SK-N-SH (cell line): Measurements from ENCODE around the gene CCDC38. TPM values are rescaled to one million over a fixed set of nuclear protein-coding genes. Genes with fewer than 3 reads are reported as not detected.
"Not testable (repeated sequence)": the region's sequence is repeated elsewhere in the genome, so short reads cannot be mapped to it uniquely, and the experiment has no call there.

Source experiments
- CTCF ChIA-PET: fragments of 300-600, 350-600 bp; formaldehyde crosslinking; extraction: SDS; loops from one replicate; lab custom pipeline; 2021; lab: Yijun Ruan, JAX
- POLR2A ChIA-PET: fragments of 350-600 bp; sonication (Branson Sonifier 250); formaldehyde crosslinking; extraction: SDS; loops from one replicate; lab custom pipeline; 2020; ENCODE audit warnings: antibody characterized with exemption, inconsistent platforms; lab: Yijun Ruan, JAX
- DNase-seq: peaks from one replicate; pipeline ENCODE4 v3.0.0; 2012
- H2AFZ ChIP-seq: fragments of 200-600 bp; sonication (generic); 2 replicates; pipeline ENCODE4 v1.8.1; 2016; ENCODE audit warnings: antibody characterized with exemption, mild to moderate bottlenecking, low read depth
- H3F3A ChIP-seq: fragments of 200-600 bp; sonication (generic); replicated peaks from 2 replicates; pipeline ENCODE3; 2016; ENCODE audit warnings: antibody characterized with exemption, mild to moderate bottlenecking; ENCODE audit not compliant: insufficient read depth
- H3K27ac ChIP-seq, 2 experiments: fragments of 200-500 bp in 1 of 2; fragments of 200-600 bp in 1 of 2; sonication (Bioruptor generic) in 1 of 2; sonication (generic), shearing (Covaris generic) in 1 of 2; 2 replicates each; pipeline versions ENCODE4 v1.5.1 to v1.6.1; 2014 to 2016; ENCODE audit warnings: low read depth in 2 of 2, inconsistent platforms in 1 of 2, low read length in 1 of 2, mild to moderate bottlenecking in 1 of 2, mixed read lengths in 1 of 2
- H3K27me3 ChIP-seq: fragments of 200-600 bp; sonication (generic), shearing (Covaris generic); 2 replicates; pipeline ENCODE4 v1.6.1; 2016; ENCODE audit warnings: mixed run types; ENCODE audit not compliant: insufficient read depth
- H3K36me3 ChIP-seq, 2 experiments: fragments of 200-500 bp in 1 of 2; fragments of 200-600 bp in 1 of 2; sonication (Bioruptor generic) in 1 of 2; sonication (generic) in 1 of 2; replicated peaks in 1 of 2; 2 replicates each; pipeline versions ENCODE3 to v1.5.1; 2014 to 2016; ENCODE audit warnings: low read length in 1 of 2, mild to moderate bottlenecking in 1 of 2; ENCODE audit not compliant: insufficient read depth in 2 of 2, control insufficient read depth in 1 of 2
- H3K4me1 ChIP-seq, 2 experiments: fragments of 200-500 bp in 1 of 2; fragments of 200-600 bp in 1 of 2; sonication (Bioruptor generic) in 1 of 2; sonication (generic), shearing (Covaris generic) in 1 of 2; 2 replicates each; pipeline versions ENCODE4 v1.5.1 to v1.6.1; 2014 to 2016; ENCODE audit warnings: low read depth in 1 of 2, low read length in 1 of 2, mixed run types in 1 of 2; ENCODE audit not compliant: insufficient read depth in 2 of 2, control insufficient read depth in 1 of 2
- H3K4me2 ChIP-seq: fragments of 200-600 bp; sonication (generic), shearing (Covaris generic); 2 replicates; pipeline ENCODE4 v1.6.1; 2017; ENCODE audit warnings: mixed run types
- H3K4me3 ChIP-seq, 2 experiments: fragments of 200-500 bp in 1 of 2; fragments of 200-600 bp in 1 of 2; sonication (Bioruptor generic) in 1 of 2; sonication (generic), shearing (Covaris generic) in 1 of 2; 2 replicates each; pipeline versions ENCODE4 v1.5.1 to v1.8.1; 2014 to 2016; ENCODE audit warnings: low read depth in 2 of 2, inconsistent platforms in 1 of 2, low read length in 1 of 2, mild to moderate bottlenecking in 1 of 2, mixed read lengths in 1 of 2, moderate library complexity in 1 of 2
- H3K79me2 ChIP-seq: fragments of 200-600 bp; sonication (generic); 2 replicates; pipeline ENCODE4 v1.8.1; 2017; ENCODE audit warnings: mild to moderate bottlenecking; ENCODE audit not compliant: insufficient read depth
- H3K9ac ChIP-seq: fragments of 200-600 bp; sonication (generic); 2 replicates; pipeline ENCODE4 v1.6.1; 2017; ENCODE audit warnings: mixed run types
- H3K9me2 ChIP-seq: fragments of 200-600 bp; sonication (generic); 2 replicates; pipeline ENCODE4 v1.6.1; 2017; ENCODE audit warnings: mixed run types
- H3K9me3 ChIP-seq: fragments of 200-600 bp; sonication (generic); 2 replicates; pipeline ENCODE4 v1.6.1; 2017; ENCODE audit warnings: mixed run types, mild to moderate bottlenecking, moderate library complexity
- H4K20me1 ChIP-seq: fragments of 200-600 bp; sonication (generic); 2 replicates; pipeline ENCODE4 v1.6.1; 2017; ENCODE audit warnings: mild to moderate bottlenecking, mixed run types; ENCODE audit not compliant: insufficient read depth
- ELF1 ChIP-seq: IDR thresholded peaks from 2 replicates; pipeline ENCODE4 v1.4.0; 2012
- EP300 ChIP-seq, 2 experiments: IDR thresholded peaks; 2 replicates each; pipeline versions ENCODE4 v1.4.0 to v1.6.1; 2012; ENCODE audit warnings: borderline replicate concordance in 1 of 2, low read depth in 1 of 2, low read length in 1 of 2
- GATA2 ChIP-seq: sonication (generic); formaldehyde crosslinking; IDR thresholded peaks from 2 replicates; pipeline ENCODE4 v1.5.0; 2020; ENCODE audit warnings: mild to moderate bottlenecking, missing genetic modification reagents
- JUND ChIP-seq: IDR thresholded peaks from 2 replicates; pipeline ENCODE4 v1.4.0; 2012
- MAX ChIP-seq: IDR thresholded peaks from 2 replicates; pipeline ENCODE4 v1.4.0; 2012; ENCODE audit warnings: low read depth
- NFIC ChIP-seq: IDR thresholded peaks from 2 replicates; pipeline ENCODE4 v1.4.0; 2012; ENCODE audit warnings: borderline replicate concordance
- RCOR1 ChIP-seq: fragments of 150-350 bp; IDR thresholded peaks from 2 replicates; pipeline ENCODE4 v1.6.1; 2017; ENCODE audit warnings: antibody characterized with exemption, low read length
- REST ChIP-seq: IDR thresholded peaks from 2 replicates; pipeline ENCODE4 v1.6.1; 2012; ENCODE audit warnings: mild to moderate bottlenecking, low read depth, low read length, moderate library complexity
- RXRA ChIP-seq: IDR thresholded peaks from 2 replicates; pipeline ENCODE4 v1.4.0; 2012; ENCODE audit warnings: low read depth, mild to moderate bottlenecking, borderline replicate concordance
- SMC3 ChIP-seq: IDR thresholded peaks from 2 replicates; pipeline ENCODE4 v1.6.1; 2012; ENCODE audit warnings: low read depth, low read length, improper control_type of control experiment
- TAF1 ChIP-seq: IDR thresholded peaks from 2 replicates; pipeline ENCODE4 v1.6.1; 2012; ENCODE audit warnings: low read depth, mild to moderate bottlenecking, low read length, moderate library complexity, borderline replicate concordance
- TCF12 ChIP-seq: IDR thresholded peaks from 2 replicates; pipeline ENCODE4 v1.4.0; 2012
- TEAD4 ChIP-seq: IDR thresholded peaks from 2 replicates; pipeline ENCODE4 v1.4.0; 2012; ENCODE audit warnings: mild to moderate bottlenecking, borderline replicate concordance; ENCODE audit not compliant: insufficient read depth
- ZBTB33 ChIP-seq: IDR thresholded peaks from 2 replicates; pipeline ENCODE4 v1.4.0; 2012; ENCODE audit warnings: low read depth, borderline replicate concordance
- WGBS: methylation state at CpG from one replicate; pipeline ENCODE4 v1.1.6; 2017; ENCODE audit warnings: low lambda C conversion rate; 5-methylcytosine and 5-hydroxymethylcytosine counted together
- polyA plus RNA-seq, 3 experiments: library from polyadenylated mRNA; depleted of rRNA; stranded (reverse); fragments of >200 nt; gene quantifications; 2 replicates each; pipeline ENCODE4 v1.2.3, GENCODE V29; 2012
- TF ChIP-seq, protein P1 (sequence below): IDR thresholded peaks from 2 replicates; pipeline ENCODE4 v1.4.0; 2012; ENCODE audit warnings: low read depth, borderline replicate concordance
- TF ChIP-seq, protein P2 (sequence below): IDR thresholded peaks from 2 replicates; pipeline ENCODE4; 2012
- TF ChIP-seq, protein P3 (sequence below): fragments of 200-600 bp; sonication (generic); IDR thresholded peaks from 2 replicates; pipeline ENCODE4 v1.6.1; 2017; ENCODE audit warnings: antibody characterized with exemption, mild to moderate bottlenecking, moderate library complexity

The CCDC38 gene
- polyA plus RNA-seq, 1 of the 3 experiments (the other 2 are of a cell fraction), result not detected

GRCh38 chr12:95842426-95842825 lies 100.0 kb downstream of the CCDC38 start:
- H3K27ac ChIP-seq, POLR2A ChIA-PET, H3K36me3 ChIP-seq, DNase-seq, H2AFZ ChIP-seq, H3K9me2 ChIP-seq, H3K9ac ChIP-seq, H3F3A ChIP-seq, H4K20me1 ChIP-seq, H3K9me3 ChIP-seq, H3K4me1 ChIP-seq, H3K79me2 ChIP-seq: not testable (repeated sequence)
- WGBS, result 9% methylated on average over 11 of the region's 12 CpGs
- Histone ChIP-seq H3K27me3 (peaks cover 17% of the 10 kb centered on the region; the same call in 1 of the 2 replicates), H3K4me2 (peak overlapping the region; percentile 65), H3K4me3 (peak overlapping the region; percentile 26 to 32; a peak in 2 of 4 replicates)
- TF ChIP-seq, protein P1, sequence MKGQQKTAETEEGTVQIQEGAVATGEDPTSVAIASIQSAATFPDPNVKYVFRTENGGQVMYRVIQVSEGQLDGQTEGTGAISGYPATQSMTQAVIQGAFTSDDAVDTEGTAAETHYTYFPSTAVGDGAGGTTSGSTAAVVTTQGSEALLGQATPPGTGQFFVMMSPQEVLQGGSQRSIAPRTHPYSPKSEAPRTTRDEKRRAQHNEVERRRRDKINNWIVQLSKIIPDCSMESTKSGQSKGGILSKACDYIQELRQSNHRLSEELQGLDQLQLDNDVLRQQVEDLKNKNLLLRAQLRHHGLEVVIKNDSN, result peak; percentile 45; the same call in 1 of the 2 replicates
- CTCF ChIA-PET, result interaction anchor here (1.3 kb wide), 1 partner anchor 267 kb away, joined by 6 read pairs; no protein-coding TSS in a partner anchor

DNA sequence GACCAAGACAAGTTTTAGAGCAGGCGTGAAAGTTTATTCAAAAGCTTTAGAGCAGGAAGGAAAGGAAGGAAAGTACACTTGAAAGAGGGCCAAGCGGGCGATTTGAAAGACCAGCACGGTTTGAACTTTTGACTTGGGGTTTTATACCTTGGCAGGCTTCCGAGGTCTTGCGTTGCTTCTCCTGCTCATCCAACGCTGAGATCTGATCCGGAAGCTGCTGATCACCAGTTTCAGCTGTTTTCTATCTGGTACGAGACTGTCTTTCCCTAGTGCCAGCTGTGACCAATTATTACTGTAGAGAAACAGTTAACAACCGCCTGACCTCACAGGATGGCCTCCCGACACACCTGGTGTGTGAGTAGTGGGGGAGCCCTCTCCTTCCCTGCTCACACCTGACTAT lies 104.3 kb downstream of the CCDC38 start:
- CTCF ChIA-PET, result interaction anchor here (1.0 kb wide), 1 partner anchor 11 kb away, joined by 3 read pairs; no protein-coding TSS in a partner anchor
- H2AFZ ChIP-seq, result no peak overlapping the region
- TF ChIP-seq, protein P2, sequence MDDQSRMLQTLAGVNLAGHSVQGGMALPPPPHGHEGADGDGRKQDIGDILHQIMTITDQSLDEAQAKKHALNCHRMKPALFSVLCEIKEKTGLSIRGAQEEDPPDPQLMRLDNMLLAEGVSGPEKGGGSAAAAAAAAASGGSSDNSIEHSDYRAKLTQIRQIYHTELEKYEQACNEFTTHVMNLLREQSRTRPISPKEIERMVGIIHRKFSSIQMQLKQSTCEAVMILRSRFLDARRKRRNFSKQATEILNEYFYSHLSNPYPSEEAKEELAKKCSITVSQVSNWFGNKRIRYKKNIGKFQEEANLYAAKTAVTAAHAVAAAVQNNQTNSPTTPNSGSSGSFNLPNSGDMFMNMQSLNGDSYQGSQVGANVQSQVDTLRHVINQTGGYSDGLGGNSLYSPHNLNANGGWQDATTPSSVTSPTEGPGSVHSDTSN, result peak; percentile 75
- TF ChIP-seq, protein P3, sequence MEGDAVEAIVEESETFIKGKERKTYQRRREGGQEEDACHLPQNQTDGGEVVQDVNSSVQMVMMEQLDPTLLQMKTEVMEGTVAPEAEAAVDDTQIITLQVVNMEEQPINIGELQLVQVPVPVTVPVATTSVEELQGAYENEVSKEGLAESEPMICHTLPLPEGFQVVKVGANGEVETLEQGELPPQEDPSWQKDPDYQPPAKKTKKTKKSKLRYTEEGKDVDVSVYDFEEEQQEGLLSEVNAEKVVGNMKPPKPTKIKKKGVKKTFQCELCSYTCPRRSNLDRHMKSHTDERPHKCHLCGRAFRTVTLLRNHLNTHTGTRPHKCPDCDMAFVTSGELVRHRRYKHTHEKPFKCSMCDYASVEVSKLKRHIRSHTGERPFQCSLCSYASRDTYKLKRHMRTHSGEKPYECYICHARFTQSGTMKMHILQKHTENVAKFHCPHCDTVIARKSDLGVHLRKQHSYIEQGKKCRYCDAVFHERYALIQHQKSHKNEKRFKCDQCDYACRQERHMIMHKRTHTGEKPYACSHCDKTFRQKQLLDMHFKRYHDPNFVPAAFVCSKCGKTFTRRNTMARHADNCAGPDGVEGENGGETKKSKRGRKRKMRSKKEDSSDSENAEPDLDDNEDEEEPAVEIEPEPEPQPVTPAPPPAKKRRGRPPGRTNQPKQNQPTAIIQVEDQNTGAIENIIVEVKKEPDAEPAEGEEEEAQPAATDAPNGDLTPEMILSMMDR, result no peak
- TF ChIP-seq NFIC, result peak; percentile 84
- TF ChIP-seq JUND, result peak; percentile 28; the same call in 1 of the 2 replicates
- TF ChIP-seq TEAD4, result 0 out of 2 replicates have a peak, but pooled peaks have one; percentile 33
- TF ChIP-seq EP300 (IDR thresholded peaks at IDR 0.05; ENCODE audit: borderline replicate concordance in 1 of 2, low read depth in 1 of 2, low read length in 1 of 2), result peak; percentile 23 to 61; a peak in 1 of 4 replicates
- peak; percentile 83 for TF ChIP-seq RXRA
- 0 out of 2 replicates have a peak, but pooled peaks have one; percentile 10 for TF ChIP-seq REST
- TF ChIP-seq ZBTB33, result 0 out of 2 replicates have a peak, but pooled peaks have one; percentile 24
- no peak for TF ChIP-seq GATA2
- peak; percentile 46; the same call in 1 of the 2 replicates for TF ChIP-seq ELF1
- 0 out of 2 replicates have a peak, but pooled peaks have one; percentile 13 for TF ChIP-seq MAX
- peak; percentile 50; the same call in 1 of the 2 replicates for TF ChIP-seq RCOR1
- no peak for TF ChIP-seq TAF1
- TF ChIP-seq SMC3, result no peak
- TF ChIP-seq TCF12, result peak; percentile 98

More for the DNA sequence above, 104.3 kb downstream of the CCDC38 start:
- WGBS, result 6% methylated on average over 11 of the region's 11 CpGs
- H3K9ac ChIP-seq, result no peak overlapping the region
- H4K20me1 ChIP-seq, result peaks cover 15% of the 10 kb centered on the region
- H3K9me2 ChIP-seq, result no peaks in the 10 kb centered on the region
- H3K27ac ChIP-seq, result peak overlapping the region in 1 of 2 experiments; percentile 84; a peak in 1 of 4 replicates
- no peaks in the 10 kb centered on the region for H3K9me3 ChIP-seq
- peaks cover 16 to 20% of the 10 kb centered on the region in 2 experiments; a peak in 3 of 4 replicates for H3K4me1 ChIP-seq
- H3K36me3 ChIP-seq, result no peaks in the 10 kb centered on the region
- H3K4me2 ChIP-seq, result peak overlapping the region; percentile 56; the same call in 1 of the 2 replicates
- peaks cover 22% of the 10 kb centered on the region for H3F3A ChIP-seq
- no peak overlapping the region; a peak in 1 of 4 replicates for H3K4me3 ChIP-seq
- POLR2A ChIA-PET, result no interaction called here
- peaks cover under 1% of the 10 kb centered on the region for H3K27me3 ChIP-seq
- no peaks in the 10 kb centered on the region for H3K79me2 ChIP-seq
- peak; percentile 25 for DNase-seq
